Adrenal gland (tissue), 12 donors: Measurements from ENCODE around the gene ARHGEF39. TPM values are rescaled to one million over a fixed set of nuclear protein-coding genes. Genes with fewer than 3 reads are reported as not detected.

Experiments used
- DNase-seq, 7 donors: peaks; one replicate each; pipeline ENCODE4 v3.0.0-alpha.2; 2019 to 2020
- H3K27ac ChIP-seq, 5 donors: fragments of 200-600 bp; sonication (generic) in 4 of 5; 1 replicate in 3 of 5; 2 replicates in 2 of 5; pipeline versions ENCODE4 v1.5.1 to v1.8.0; 2016 to 2020; ENCODE audit warnings: mild to moderate bottlenecking in 1 of 5
- H3K27me3 ChIP-seq: fragments of 200-600 bp; 2 replicates; pipeline ENCODE4 v1.8.0; 2021
- H3K36me3 ChIP-seq, 2 donors: fragments of 200-600 bp; replicated peaks in 1 of 2; 1 replicate in 1 of 2; 2 replicates in 1 of 2; pipeline versions ENCODE4 v1.5.1 to v1.8.0; 2018 to 2022
- H3K4me1 ChIP-seq, 2 donors: fragments of 200-600 bp; replicated peaks in 1 of 2; 1 replicate in 1 of 2; 2 replicates in 1 of 2; pipeline versions ENCODE4 v1.5.1 to v1.8.0; 2018 to 2021
- H3K4me3 ChIP-seq, 4 donors: fragments of 200-600 bp; sonication (generic) in 3 of 4; one replicate each; pipeline ENCODE4 v1.5.1; 2016 to 2018
- H3K9me3 ChIP-seq, 3 donors: fragments of 200-600 bp; sonication (generic) in 1 of 3; replicated peaks in 1 of 3; 1 replicate in 2 of 3; 2 replicates in 1 of 3; pipeline versions ENCODE4 v1.5.1 to v1.8.0; 2016 to 2021
- POLR2A ChIP-seq, 2 donors: fragments of 450-650 bp; IDR thresholded peaks; one replicate each; pipeline ENCODE4 v1.6.1; 2017; ENCODE audit warnings: antibody characterized with exemption in 2 of 2, mild to moderate bottlenecking in 2 of 2, moderate library complexity in 1 of 2
- WGBS, 4 donors: extraction: QIAGEN DNeasy Blood & Tissue Kit in 2 of 4; methylation state at CpG; one replicate each; pipeline versions ENCODE4 v1.1.5 to v1.1.7; 2013 to 2017; 5-methylcytosine and 5-hydroxymethylcytosine counted together
- intact Hi-C, 2 donors: fragments of 100-400 bp; cut with DNase I; formaldehyde crosslinking; loops; one replicate each; pipeline versions ENCODE4 v1.14.1 to v1.15.0; 2022 to 2023
- polyA plus RNA-seq, 3 donors: library from polyadenylated mRNA; stranded (reverse); fragments of 200-250 nt in 2 of 3; fragments of 350-450 nt in 1 of 3; fragmentation: Illumina TruSeq in 1 of 3; extraction: RNeasy Lipid Tissue Mini Kit (QIAGEN cat#74804) in 1 of 3; gene quantifications; one replicate each; pipeline ENCODE4 v1.2.3, GENCODE V29; 2013 to 2014
- total RNA-seq, 9 donors: library from RNA; depleted of rRNA in 4 of 9; stranded (reverse); fragments of >200 nt in 4 of 9; fragments of 120-200 nt in 1 of 9; fragmentation: NEBNext Ultra II Directional in 1 of 9; extraction: Animal tissue kit (Norgen Biotek cat#: 25700) in 1 of 9; gene quantifications; one replicate each; pipeline versions ENCODE4 v1.1.0 to v1.2.4, GENCODE V29; 2013 to 2023
- TF ChIP-seq, protein P1 (sequence below), 6 experiments: fragments of 450-650 bp in 4 of 6; fragments of 200-600 bp in 2 of 6; sonication (generic) in 1 of 6; IDR thresholded peaks; 1 replicate in 5 of 6; 2 replicates in 1 of 6; pipeline versions ENCODE4 v1.5.1 to v1.8.0; 2016 to 2021; ENCODE audit warnings: antibody characterized with exemption in 6 of 6, mild to moderate bottlenecking in 2 of 6, moderate library complexity in 1 of 6
- donor health status: healthy with polysubstance abuse.
- donor health status: Bipolar disorder and iron deficiency.
- donor health status: DM: yes; HTN: yes; CAD: no.
- donor health status: DM: no; HTN: no; CAD: no.
- donor health status: DM: no; HTN: no; CAD: no.
- donor health status: DM: yes; HTN: yes; CAD: no.

Gene ARHGEF39
- total and polyA plus RNA-seq, 12 donors = 0.42 to 18.4 (median 1.2) TPM

DNA sequence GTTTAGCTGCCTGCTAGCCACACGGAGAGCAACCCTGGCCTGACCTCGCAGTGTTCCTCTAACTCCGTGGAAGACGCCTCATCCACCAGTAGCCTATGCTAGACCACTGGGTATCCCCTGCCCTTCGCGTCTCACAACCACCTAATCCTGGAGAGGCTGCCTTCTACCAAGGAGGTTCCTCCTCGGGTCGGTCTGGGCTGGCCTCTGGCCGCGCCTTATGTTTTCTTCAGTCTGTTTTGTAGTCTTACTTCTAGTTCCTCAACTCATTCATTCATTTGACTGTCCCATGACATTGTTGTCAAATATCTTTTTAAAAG is 26.3 kb upstream of the ARHGEF39 start:
- intact Hi-C loops = loop anchor here in 1 of 2 donors (5.0 kb wide), 1 partner anchor 36 kb away; no protein-coding TSS in a partner anchor
- H3K36me3 ChIP-seq = peaks cover 0 to 5% of the 10 kb centered on the region in 2 donors
- DNase-seq = no peak
- H3K4me1 ChIP-seq = peaks cover 24 to 45% of the 10 kb centered on the region in 2 donors
- WGBS, 4 donors = 18 to 22% (median 19%) methylated on average over 9 to 10 of the region's 10 CpGs
- no peaks in the 10 kb centered on the region for H3K9me3 ChIP-seq
- peak overlapping the region in 2 of 4 donors; percentile 55 to 70 for H3K4me3 ChIP-seq
- peak overlapping the region; percentile 79 to 93 (median 89) for H3K27ac ChIP-seq
- H3K27me3 ChIP-seq = no peaks in the 10 kb centered on the region
- TF ChIP-seq, protein P1, sequence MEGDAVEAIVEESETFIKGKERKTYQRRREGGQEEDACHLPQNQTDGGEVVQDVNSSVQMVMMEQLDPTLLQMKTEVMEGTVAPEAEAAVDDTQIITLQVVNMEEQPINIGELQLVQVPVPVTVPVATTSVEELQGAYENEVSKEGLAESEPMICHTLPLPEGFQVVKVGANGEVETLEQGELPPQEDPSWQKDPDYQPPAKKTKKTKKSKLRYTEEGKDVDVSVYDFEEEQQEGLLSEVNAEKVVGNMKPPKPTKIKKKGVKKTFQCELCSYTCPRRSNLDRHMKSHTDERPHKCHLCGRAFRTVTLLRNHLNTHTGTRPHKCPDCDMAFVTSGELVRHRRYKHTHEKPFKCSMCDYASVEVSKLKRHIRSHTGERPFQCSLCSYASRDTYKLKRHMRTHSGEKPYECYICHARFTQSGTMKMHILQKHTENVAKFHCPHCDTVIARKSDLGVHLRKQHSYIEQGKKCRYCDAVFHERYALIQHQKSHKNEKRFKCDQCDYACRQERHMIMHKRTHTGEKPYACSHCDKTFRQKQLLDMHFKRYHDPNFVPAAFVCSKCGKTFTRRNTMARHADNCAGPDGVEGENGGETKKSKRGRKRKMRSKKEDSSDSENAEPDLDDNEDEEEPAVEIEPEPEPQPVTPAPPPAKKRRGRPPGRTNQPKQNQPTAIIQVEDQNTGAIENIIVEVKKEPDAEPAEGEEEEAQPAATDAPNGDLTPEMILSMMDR (IDR thresholded peaks at IDR 0.05) = no peak
- no peak for TF ChIP-seq POLR2A (IDR thresholded peaks at IDR 0.05)

DNA sequence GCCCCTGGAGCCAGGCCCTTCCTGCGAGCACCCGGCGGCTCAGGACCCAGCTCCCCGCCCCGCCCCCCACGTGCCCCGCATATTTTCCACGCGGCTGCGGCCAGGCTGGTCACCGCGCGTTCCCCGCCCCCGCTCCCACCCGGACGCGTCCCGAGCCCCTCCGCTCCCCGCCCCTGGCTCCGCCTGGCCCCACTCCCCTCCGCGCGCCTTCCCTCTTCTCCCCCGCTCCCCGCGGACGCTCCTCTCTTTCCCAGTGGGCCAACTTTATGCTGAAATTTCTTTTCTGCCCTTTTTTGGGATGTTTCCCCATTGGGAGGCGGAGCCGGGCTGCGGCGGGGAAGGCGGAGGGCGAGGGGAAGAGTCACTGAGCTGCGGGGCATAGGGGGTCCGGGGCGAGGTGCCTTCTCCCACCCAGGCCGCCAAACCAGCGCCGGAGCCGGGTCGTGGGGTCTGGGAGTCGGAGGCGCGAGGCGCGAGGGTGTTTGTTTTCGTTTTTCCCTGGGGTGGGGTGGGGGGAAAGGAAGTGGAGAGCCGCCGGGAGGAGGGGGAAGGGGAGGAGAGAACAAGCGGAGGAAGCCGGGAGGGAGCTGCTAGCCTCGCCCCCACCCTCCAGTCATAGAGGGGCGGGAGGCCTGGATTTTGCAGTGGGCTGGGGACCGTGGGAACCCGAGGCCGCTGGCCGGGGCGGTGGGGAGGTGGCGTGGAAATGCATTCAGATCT is 25.8 kb upstream of the ARHGEF39 start:
- TF ChIP-seq POLR2A (IDR thresholded peaks at IDR 0.05) = peak in 1 of 2 donors; percentile 22
- TF ChIP-seq, protein P1 (IDR thresholded peaks at IDR 0.05) = no peak
- Histone ChIP-seq H3K36me3 (no peaks in the 10 kb centered on the region), H3K4me3 (peak overlapping the region; percentile 55 to 88 (median 66)), H3K27me3 (no peaks in the 10 kb centered on the region), H3K9me3 (no peaks in the 10 kb centered on the region), H3K4me1 (peaks cover 24 to 48% of the 10 kb centered on the region in 2 donors), H3K27ac (peak overlapping the region; percentile 79 to 93 (median 89))
- WGBS, 4 donors = 0 to 4% (median 1%) methylated on average over 30 to 61 of the region's 61 CpGs
- DNase-seq = peak; percentile 60 to 84 (median 77)
- intact Hi-C loops = loop anchor here in 1 of 2 donors (5.0 kb wide), 1 partner anchor 37 kb away; no protein-coding TSS in a partner anchor

DNA sequence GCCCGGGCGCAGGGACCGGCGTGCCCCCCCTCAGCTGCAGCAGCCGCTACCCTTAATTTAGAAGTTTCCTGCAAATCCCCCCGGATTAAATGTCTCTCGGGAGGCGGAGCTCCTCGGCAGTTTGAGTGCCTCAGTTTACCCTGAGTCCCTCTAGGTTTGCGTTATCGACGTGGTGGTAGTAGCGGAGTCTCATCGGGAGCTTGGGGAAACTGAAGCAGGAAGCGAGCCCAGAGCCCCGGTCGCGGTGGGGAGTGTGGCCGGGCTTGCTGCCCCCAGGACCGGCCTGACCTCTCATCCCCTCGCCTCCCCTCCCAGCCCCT is 25.3 kb upstream of the ARHGEF39 start:
- Histone ChIP-seq H3K36me3 (peaks cover 0 to 5% of the 10 kb centered on the region in 2 donors), H3K27ac (peak overlapping the region; percentile 79 to 93 (median 89)), H3K9me3 (no peaks in the 10 kb centered on the region), H3K27me3 (no peaks in the 10 kb centered on the region), H3K4me3 (peak overlapping the region in 3 of 4 donors; percentile 55 to 88 (median 70)), H3K4me1 (peaks cover 24 to 43% of the 10 kb centered on the region in 2 donors)
- intact Hi-C loops = loop anchor here in 1 of 2 donors (5.0 kb wide), 1 partner anchor 37 kb away; no protein-coding TSS in a partner anchor
- WGBS, 4 donors = 0 to 1% (median 0%) methylated on average over 9 to 21 of the region's 21 CpGs; no CpG with 5 or more reads in 1 of the 4 donors
- no peak for TF ChIP-seq POLR2A (IDR thresholded peaks at IDR 0.05)
- TF ChIP-seq, protein P1 (IDR thresholded peaks at IDR 0.05) = no peak
- no peak for DNase-seq

DNA sequence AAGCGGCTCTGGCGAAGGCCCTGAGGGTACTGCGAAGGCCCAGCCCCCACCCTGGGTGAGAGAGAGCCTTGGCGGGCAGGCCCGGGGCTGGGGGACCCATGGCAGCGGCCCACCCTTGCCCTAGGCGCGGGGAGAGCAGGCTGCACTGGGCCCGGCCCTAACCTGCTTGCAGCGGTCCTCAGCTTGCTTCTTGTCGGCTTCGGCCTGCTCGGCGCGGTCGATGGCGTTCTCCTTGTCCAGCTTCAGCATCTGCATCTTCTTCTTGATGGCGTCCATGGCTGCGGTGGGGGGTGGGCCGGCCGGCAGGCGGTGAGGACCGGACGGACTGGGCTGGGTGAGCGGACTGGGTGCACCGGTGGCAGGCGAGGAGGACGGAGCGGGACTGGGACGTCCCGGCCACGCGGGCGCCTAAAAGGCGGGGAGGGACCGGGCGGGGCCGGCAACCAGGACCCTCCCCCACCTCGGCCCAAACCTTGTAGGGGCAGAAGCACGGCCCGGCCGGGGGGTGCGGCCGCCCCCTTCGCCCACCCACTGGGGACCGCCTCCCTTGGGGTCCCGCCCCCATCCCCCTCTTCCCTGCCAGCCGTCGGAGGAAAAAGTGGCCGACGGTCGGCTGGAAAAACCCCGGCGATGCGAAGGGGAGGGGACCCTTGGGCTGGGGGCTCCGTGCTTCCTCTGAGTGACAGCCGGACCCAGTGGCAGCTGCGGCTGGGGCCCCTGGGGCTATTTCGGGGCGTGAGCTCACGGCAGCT is 24.7 kb upstream of the ARHGEF39 start, which contains the start of gene TPM2:
TPM2 (minus strand) TSS at position 384 of the 752 bp plus-strand sequence; CDS start at position 276, 108 bp downstream.
- Histone ChIP-seq H3K4me3 (peak within 1 kb of the TSS; percentile 55 to 88 (median 66)), H3K27ac (peak within 1 kb of the TSS; percentile 79 to 93 (median 89)), H3K9me3 (no peaks in the 10 kb centered on the region), H3K4me1 (peaks cover 24 to 37% of the 10 kb centered on the region in 2 donors), H3K36me3 (peaks cover 0 to 10% of the 10 kb centered on the region in 2 donors), H3K27me3 (no peaks in the 10 kb centered on the region)
- DNase-seq = peak; percentile 54 to 75 (median 66)
- WGBS, 4 donors = 13 to 61% (median 28%) methylated on average over 5 to 61 of the region's 61 CpGs
- peak in 1 of 2 donors; percentile 59 for TF ChIP-seq POLR2A (IDR thresholded peaks at IDR 0.05)
- TF ChIP-seq, protein P1 (IDR thresholded peaks at IDR 0.05) = no peak
- intact Hi-C loops = loop anchor here in 1 of 2 donors (5.0 kb wide), 1 partner anchor 38 kb away; no protein-coding TSS in a partner anchor
